Neural crest cell (in vitro differentiated cells): Measurements from ENCODE around the gene CMTM8. TPM values are rescaled to one million over a fixed set of nuclear protein-coding genes. Genes with fewer than 3 reads are reported as not detected.
"Not testable (repeated sequence)": the region's sequence is repeated elsewhere in the genome, so short reads cannot be mapped to it uniquely, and the experiment has no call there.

ENCODE experiments used
- DNase-seq: peaks from one replicate; pipeline ENCODE4 v3.0.0; 2021; ENCODE audit warnings: low read depth, mixed read lengths, low spot score
- H3K27ac Mint-ChIP-seq: one replicate; pipeline ENCODE4 v1.8.0; 2021; ENCODE audit warnings: mild to moderate bottlenecking, mixed read lengths; ENCODE audit not compliant: unreplicated experiment
- H3K27me3 Mint-ChIP-seq: 2 replicates; pipeline ENCODE4 v1.8.0; 2021; ENCODE audit warnings: low read depth, mild to moderate bottlenecking, mixed read lengths
- H3K36me3 Mint-ChIP-seq: 2 replicates; pipeline ENCODE4 v1.8.0; 2021; ENCODE audit warnings: low read depth, mild to moderate bottlenecking, mixed read lengths
- H3K4me1 Mint-ChIP-seq: 2 replicates; pipeline ENCODE4 v1.8.0; 2021; ENCODE audit warnings: mixed read lengths
- H3K4me3 Mint-ChIP-seq: one replicate; pipeline ENCODE4 v1.8.0; 2021; ENCODE audit warnings: mild to moderate bottlenecking, mixed read lengths
- H3K9me3 Mint-ChIP-seq: 2 replicates; pipeline ENCODE4 v1.8.0; 2021; ENCODE audit warnings: mixed read lengths
- CTCF ChIP-seq: fragments of 200-600 bp; sonication (generic); conservative IDR thresholded peaks from 2 replicates; pipeline ENCODE4 v1.5.0; 2021; ENCODE audit warnings: antibody characterized with exemption, mild to moderate bottlenecking
- total RNA-seq: library from RNA; stranded (reverse); gene quantifications from 2 replicates; pipeline ENCODE4 v1.2.1, GENCODE V29; 2021

The CMTM8 gene
- total RNA-seq, 1 donor from 2014 or later, result 4.4 TPM

GRCh38 chr3:32219537-32219936 is 18.9 kb upstream of the CMTM8 start:
- Mint-ChIP-seq H3K27me3 (no peaks in the 10 kb centered on the region), H3K9me3 (no peaks in the 10 kb centered on the region), H3K4me3 (no peak overlapping the region), H3K27ac (no peak overlapping the region), H3K36me3 (no peaks in the 10 kb centered on the region), H3K4me1 (peaks cover 39% of the 10 kb centered on the region)
- DNase-seq, result no peak
- TF ChIP-seq CTCF, result no peak

- Mint-ChIP-seq H3K27ac (no peak overlapping the region), H3K4me1 (peaks cover 41% of the 10 kb centered on the region), H3K4me3 (no peak overlapping the region), H3K9me3 (no peaks in the 10 kb centered on the region), H3K36me3 (no peaks in the 10 kb centered on the region), H3K27me3 (no peaks in the 10 kb centered on the region)
- DNase-seq, result no peak
- no peak for TF ChIP-seq CTCF
Observed at GRCh38 chr3:32220006-32220405, 18.5 kb upstream of the CMTM8 start.

GRCh38 chr3:32222950-32223349 is 15.5 kb upstream of the CMTM8 start:
- Mint-ChIP-seq H3K27ac (no peak overlapping the region), H3K9me3 (peaks cover 6% of the 10 kb centered on the region), H3K4me1 (peaks cover 34% of the 10 kb centered on the region), H3K4me3 (no peak overlapping the region), H3K27me3 (no peaks in the 10 kb centered on the region), H3K36me3 (no peaks in the 10 kb centered on the region)
- no peak for TF ChIP-seq CTCF
- no peak for DNase-seq

GRCh38 chr3:32224016-32224516 is 14.4 kb upstream of the CMTM8 start:
- Mint-ChIP-seq H3K27ac (no peak overlapping the region), H3K4me3 (peak overlapping the region; percentile 6), H3K4me1 (peaks cover 34% of the 10 kb centered on the region), H3K36me3 (no peaks in the 10 kb centered on the region), H3K27me3 (no peaks in the 10 kb centered on the region), H3K9me3 (peaks cover 6% of the 10 kb centered on the region)
- no peak for DNase-seq
- TF ChIP-seq CTCF, result no peak

- no peak overlapping the region for H3K4me3 Mint-ChIP-seq
- H3K4me1 Mint-ChIP-seq, result peaks cover 25% of the 10 kb centered on the region
- no peak overlapping the region for H3K27ac Mint-ChIP-seq
- H3K9me3 Mint-ChIP-seq, result peaks cover 6% of the 10 kb centered on the region
- H3K27me3 Mint-ChIP-seq, result no peaks in the 10 kb centered on the region
- no peak for DNase-seq
- H3K36me3 Mint-ChIP-seq, result no peaks in the 10 kb centered on the region
- no peak for TF ChIP-seq CTCF
Observed at GRCh38 chr3:32226875-32227500, 11.5 kb upstream of the CMTM8 start.

- not testable (repeated sequence) for H3K36me3 Mint-ChIP-seq, DNase-seq
Observed at GRCh38 chr3:32228743-32229142, 9.7 kb upstream of the CMTM8 start.

More at GRCh38 chr3:32228743-32229142, 9.7 kb upstream of the CMTM8 start:
- not testable (repeated sequence) for H3K4me1 Mint-ChIP-seq, H3K27me3 Mint-ChIP-seq, H3K9me3 Mint-ChIP-seq, H3K27ac Mint-ChIP-seq, H3K4me3 Mint-ChIP-seq
